Adrenal gland (tissue), 12 donors: Measurements from ENCODE around the gene TNIK. TPM values are rescaled to one million over a fixed set of nuclear protein-coding genes. Genes with fewer than 3 reads are reported as not detected.

Source experiments
- DNase-seq, 7 donors: peaks; one replicate each; pipeline ENCODE4 v3.0.0-alpha.2; 2019 to 2020
- H3K27ac ChIP-seq, 5 donors: fragments of 200-600 bp; sonication (generic) in 4 of 5; 1 replicate in 3 of 5; 2 replicates in 2 of 5; pipeline versions ENCODE4 v1.5.1 to v1.8.0; 2016 to 2020; ENCODE audit warnings: mild to moderate bottlenecking in 1 of 5
- H3K27me3 ChIP-seq: fragments of 200-600 bp; 2 replicates; pipeline ENCODE4 v1.8.0; 2021
- H3K36me3 ChIP-seq, 2 donors: fragments of 200-600 bp; replicated peaks in 1 of 2; 1 replicate in 1 of 2; 2 replicates in 1 of 2; pipeline versions ENCODE4 v1.5.1 to v1.8.0; 2018 to 2022
- H3K4me1 ChIP-seq, 2 donors: fragments of 200-600 bp; replicated peaks in 1 of 2; 1 replicate in 1 of 2; 2 replicates in 1 of 2; pipeline versions ENCODE4 v1.5.1 to v1.8.0; 2018 to 2021
- H3K4me3 ChIP-seq, 4 donors: fragments of 200-600 bp; sonication (generic) in 3 of 4; one replicate each; pipeline ENCODE4 v1.5.1; 2016 to 2018
- H3K9me3 ChIP-seq, 3 donors: fragments of 200-600 bp; sonication (generic) in 1 of 3; replicated peaks in 1 of 3; 1 replicate in 2 of 3; 2 replicates in 1 of 3; pipeline versions ENCODE4 v1.5.1 to v1.8.0; 2016 to 2021
- POLR2A ChIP-seq, 2 donors: fragments of 450-650 bp; IDR thresholded peaks; one replicate each; pipeline ENCODE4 v1.6.1; 2017; ENCODE audit warnings: antibody characterized with exemption in 2 of 2, mild to moderate bottlenecking in 2 of 2, moderate library complexity in 1 of 2
- WGBS, 4 donors: extraction: QIAGEN DNeasy Blood & Tissue Kit in 2 of 4; methylation state at CpG; one replicate each; pipeline versions ENCODE4 v1.1.5 to v1.1.7; 2013 to 2017; 5-methylcytosine and 5-hydroxymethylcytosine counted together
- intact Hi-C, 2 donors: fragments of 100-400 bp; cut with DNase I; formaldehyde crosslinking; loops; one replicate each; pipeline versions ENCODE4 v1.14.1 to v1.15.0; 2022 to 2023
- polyA plus RNA-seq, 3 donors: library from polyadenylated mRNA; stranded (reverse); fragments of 200-250 nt in 2 of 3; fragments of 350-450 nt in 1 of 3; fragmentation: Illumina TruSeq in 1 of 3; extraction: RNeasy Lipid Tissue Mini Kit (QIAGEN cat#74804) in 1 of 3; gene quantifications; one replicate each; pipeline ENCODE4 v1.2.3, GENCODE V29; 2013 to 2014
- total RNA-seq, 9 donors: library from RNA; depleted of rRNA in 4 of 9; stranded (reverse); fragments of >200 nt in 4 of 9; fragments of 120-200 nt in 1 of 9; fragmentation: NEBNext Ultra II Directional in 1 of 9; extraction: Animal tissue kit (Norgen Biotek cat#: 25700) in 1 of 9; gene quantifications; one replicate each; pipeline versions ENCODE4 v1.1.0 to v1.2.4, GENCODE V29; 2013 to 2023
- TF ChIP-seq, protein P1 (sequence below), 6 experiments: fragments of 450-650 bp in 4 of 6; fragments of 200-600 bp in 2 of 6; sonication (generic) in 1 of 6; IDR thresholded peaks; 1 replicate in 5 of 6; 2 replicates in 1 of 6; pipeline versions ENCODE4 v1.5.1 to v1.8.0; 2016 to 2021; ENCODE audit warnings: antibody characterized with exemption in 6 of 6, mild to moderate bottlenecking in 2 of 6, moderate library complexity in 1 of 6
- donor health status: healthy with polysubstance abuse.
- donor health status: Bipolar disorder and iron deficiency.
- donor health status: DM: yes; HTN: yes; CAD: no.
- donor health status: DM: no; HTN: no; CAD: no.
- donor health status: DM: no; HTN: no; CAD: no.
- donor health status: DM: yes; HTN: yes; CAD: no.

The TNIK gene
- total and polyA plus RNA-seq, 12 donors, result 4.9 to 33.1 (median 10.7) TPM

DNA sequence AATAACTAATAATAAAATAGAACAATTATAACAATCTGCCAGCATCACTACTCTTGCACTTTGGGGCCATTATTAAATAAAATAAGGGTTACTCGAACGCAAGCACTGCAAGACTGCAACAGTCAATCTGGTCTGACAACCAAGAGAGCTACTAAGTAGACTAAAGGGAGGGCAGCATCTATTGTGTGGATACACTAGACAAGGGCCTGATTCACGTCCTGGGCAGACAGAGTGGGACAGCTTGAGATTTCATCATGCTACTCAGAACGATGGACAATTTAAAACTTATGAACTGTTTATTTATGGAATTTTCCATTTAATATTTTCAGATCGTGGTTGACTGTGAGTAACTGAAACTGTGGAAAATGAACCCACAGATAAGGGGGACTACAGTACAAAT is 39.5 kb downstream of the TNIK start:
- no peaks in the 10 kb centered on the region for H3K27me3 ChIP-seq
- H3K4me1 ChIP-seq, result no peaks in the 10 kb centered on the region
- H3K4me3 ChIP-seq, result no peak overlapping the region
- no peak for DNase-seq
- intact Hi-C loops, result no loop called here
- no peaks in the 10 kb centered on the region for H3K36me3 ChIP-seq
- no peaks in the 10 kb centered on the region for H3K9me3 ChIP-seq
- no peak overlapping the region for H3K27ac ChIP-seq
- TF ChIP-seq POLR2A (IDR thresholded peaks at IDR 0.05), result no peak
- TF ChIP-seq, protein P1, sequence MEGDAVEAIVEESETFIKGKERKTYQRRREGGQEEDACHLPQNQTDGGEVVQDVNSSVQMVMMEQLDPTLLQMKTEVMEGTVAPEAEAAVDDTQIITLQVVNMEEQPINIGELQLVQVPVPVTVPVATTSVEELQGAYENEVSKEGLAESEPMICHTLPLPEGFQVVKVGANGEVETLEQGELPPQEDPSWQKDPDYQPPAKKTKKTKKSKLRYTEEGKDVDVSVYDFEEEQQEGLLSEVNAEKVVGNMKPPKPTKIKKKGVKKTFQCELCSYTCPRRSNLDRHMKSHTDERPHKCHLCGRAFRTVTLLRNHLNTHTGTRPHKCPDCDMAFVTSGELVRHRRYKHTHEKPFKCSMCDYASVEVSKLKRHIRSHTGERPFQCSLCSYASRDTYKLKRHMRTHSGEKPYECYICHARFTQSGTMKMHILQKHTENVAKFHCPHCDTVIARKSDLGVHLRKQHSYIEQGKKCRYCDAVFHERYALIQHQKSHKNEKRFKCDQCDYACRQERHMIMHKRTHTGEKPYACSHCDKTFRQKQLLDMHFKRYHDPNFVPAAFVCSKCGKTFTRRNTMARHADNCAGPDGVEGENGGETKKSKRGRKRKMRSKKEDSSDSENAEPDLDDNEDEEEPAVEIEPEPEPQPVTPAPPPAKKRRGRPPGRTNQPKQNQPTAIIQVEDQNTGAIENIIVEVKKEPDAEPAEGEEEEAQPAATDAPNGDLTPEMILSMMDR (IDR thresholded peaks at IDR 0.05), result no peak
- WGBS, 4 donors, result 66 to 76% (median 70%) methylated on average over 5 of the region's 5 CpGs

DNA sequence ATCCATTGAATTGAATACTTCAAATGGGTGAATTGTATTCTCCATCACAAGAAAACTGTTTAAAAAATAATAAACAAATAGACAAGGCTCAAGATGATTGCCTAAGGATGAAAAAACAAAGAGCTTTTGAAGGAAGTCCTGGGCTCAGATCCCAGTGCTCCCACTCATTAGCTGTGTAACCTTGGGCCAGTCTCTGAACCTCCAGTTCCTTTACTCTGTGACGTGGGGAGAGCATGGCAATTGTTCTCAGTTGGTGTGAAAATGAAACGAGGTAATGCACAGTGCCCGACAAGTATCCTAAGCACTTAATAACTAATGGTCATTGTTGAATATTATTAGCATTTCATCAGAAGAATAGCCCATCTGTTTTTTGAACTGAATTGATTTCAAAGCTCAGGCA is 40.7 kb downstream of the TNIK start:
- Histone ChIP-seq H3K9me3 (no peaks in the 10 kb centered on the region), H3K36me3 (no peaks in the 10 kb centered on the region), H3K4me1 (no peaks in the 10 kb centered on the region), H3K4me3 (no peak overlapping the region), H3K27me3 (no peaks in the 10 kb centered on the region), H3K27ac (no peak overlapping the region)
- no peak for DNase-seq
- 61 to 79% (median 65%) methylated on average over 3 of the region's 3 CpGs for WGBS, 4 donors
- no peak for TF ChIP-seq POLR2A (IDR thresholded peaks at IDR 0.05)
- TF ChIP-seq, protein P1 (IDR thresholded peaks at IDR 0.05), result no peak
- intact Hi-C loops, result no loop called here

DNA sequence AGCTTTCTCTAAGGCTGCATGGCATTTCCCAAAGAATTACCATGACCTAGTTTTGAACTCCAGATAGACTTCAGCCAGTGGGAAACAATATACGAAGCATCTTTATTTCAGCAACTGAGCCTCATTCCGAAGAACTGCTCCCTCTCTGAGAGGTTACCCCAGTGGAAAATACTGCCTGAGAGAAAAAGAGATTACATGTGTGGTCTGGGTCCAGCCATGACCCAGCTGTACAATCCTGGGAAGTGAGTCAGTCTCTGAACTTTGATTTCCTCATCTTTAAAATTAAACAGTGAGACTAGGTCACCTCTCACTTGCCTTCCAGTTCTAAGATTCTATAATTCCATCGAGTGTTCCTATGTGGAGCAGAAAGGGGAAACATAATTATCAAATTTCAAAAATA is 42.4 kb downstream of the TNIK start:
- intact Hi-C loops, result no loop called here
- peak overlapping the region in 1 of 5 donors; percentile 44 for H3K27ac ChIP-seq
- no peaks in the 10 kb centered on the region for H3K36me3 ChIP-seq
- no peaks in the 10 kb centered on the region for H3K27me3 ChIP-seq
- no peaks in the 10 kb centered on the region for H3K9me3 ChIP-seq
- peak in 5 of 7 donors; percentile 21 to 44 (median 39) for DNase-seq
- H3K4me1 ChIP-seq, result no peaks in the 10 kb centered on the region
- WGBS, 4 donors, result 42 to 59% (median 52%) methylated on average over 3 of the region's 3 CpGs
- TF ChIP-seq, protein P1 (IDR thresholded peaks at IDR 0.05), result no peak
- no peak for TF ChIP-seq POLR2A (IDR thresholded peaks at IDR 0.05)
- no peak overlapping the region for H3K4me3 ChIP-seq

DNA sequence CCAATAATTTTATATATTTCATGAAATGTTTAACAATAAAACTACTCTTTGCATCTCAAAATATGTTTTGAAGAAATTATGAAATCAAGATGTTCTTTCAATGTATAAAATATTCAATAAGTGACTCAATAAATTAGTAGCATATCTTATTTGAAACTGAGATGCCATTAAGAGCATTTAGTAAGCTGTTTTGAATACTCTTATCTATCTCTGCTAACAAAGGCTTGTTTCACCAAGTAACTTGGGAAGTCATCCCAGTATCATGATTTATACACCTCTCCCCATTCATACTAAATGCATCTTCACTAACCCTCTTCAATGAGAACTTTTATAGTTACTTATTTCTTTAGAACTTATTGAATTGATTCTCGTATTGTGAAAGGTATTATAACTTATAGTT is 43.1 kb downstream of the TNIK start:
- no peak for TF ChIP-seq POLR2A (IDR thresholded peaks at IDR 0.05)
- TF ChIP-seq, protein P1 (IDR thresholded peaks at IDR 0.05), result no peak
- Histone ChIP-seq H3K27me3 (no peaks in the 10 kb centered on the region), H3K36me3 (no peaks in the 10 kb centered on the region), H3K9me3 (no peaks in the 10 kb centered on the region), H3K4me3 (no peak overlapping the region), H3K27ac (no peak overlapping the region), H3K4me1 (no peaks in the 10 kb centered on the region)
- intact Hi-C loops, result no loop called here
- 90 to 97% (median 91%) methylated on average over 1 of the region's 1 CpG for WGBS, 4 donors
- no peak for DNase-seq
